GM12878 (cell line): ENCODE data around the gene NOXA1. TPM values are rescaled to one million over a fixed set of nuclear protein-coding genes. Genes with fewer than 3 reads are reported as not detected.

ENCODE experiments used
- ATAC-seq: fragments of 200-7000 bp; cut with Tn5 transposase; 3 replicates; pipeline ENCODE4 v1.9.1; 2020; ENCODE audit warnings: mild to moderate bottlenecking, moderate library complexity
- BruUV-seq: library from RNA; stranded (reverse); fragments of 400-500 nt; replicated peaks from 2 replicates; lab custom pipeline; 2021; lab: Mats Ljungman, UMichigan
- CTCF ChIA-PET: fragments of 300-600 bp; sonication (Branson Sonifier 250); formaldehyde crosslinking; extraction: SDS; loops from one replicate; lab custom pipeline; 2021; ENCODE audit warnings: inconsistent platforms; lab: Yijun Ruan, JAX
- POLR2A ChIA-PET: fragments of 350-600 bp; formaldehyde crosslinking; extraction: SDS; loops from one replicate; lab custom pipeline; 2021; ENCODE audit warnings: inconsistent platforms; lab: Charles Lee
- RAD21 ChIA-PET: fragments of 300-600 bp; sonication (Branson Sonifier 250); formaldehyde crosslinking; loops from one replicate; lab custom pipeline; 2023; ENCODE audit warnings: antibody characterized with exemption; ENCODE audit not compliant: unreplicated experiment; lab: Charles Lee
- SMC1A ChIA-PET: fragments of 300-600 bp; sonication (Branson Sonifier 250); formaldehyde crosslinking; loops from one replicate; lab custom pipeline; 2023; ENCODE audit not compliant: unreplicated experiment, uncharacterized antibody; lab: Charles Lee
- DNase-seq: peaks from one replicate; pipeline ENCODE4 v3.0.0-alpha.2; 2011; ENCODE audit warnings: low read depth, low spot score
- FAIRE-seq: peaks from 3 replicates; lab custom pipeline; 2011; peaks lifted over from hg19 to GRCh38; lab: Jason Lieb, UNC
- H2AFZ ChIP-seq: 2 replicates; pipeline ENCODE4 v1.6.0; 2011; ENCODE audit warnings: low read depth, low read length, control low read depth; ENCODE audit not compliant: control insufficient read depth
- H3K27ac ChIP-seq: 2 replicates; pipeline ENCODE4 v1.5.1; 2011; ENCODE audit warnings: control low read depth; ENCODE audit not compliant: control insufficient read depth, insufficient read depth
- H3K27me3 ChIP-seq, 2 experiments: replicated peaks in 1 of 2; 2 replicates each; pipeline versions ENCODE4 v1.6.0 to v1.6.1; 2011; ENCODE audit warnings: low read length in 1 of 2; ENCODE audit not compliant: control insufficient read depth in 2 of 2, insufficient read depth in 2 of 2
- H3K36me3 ChIP-seq, 2 experiments: 2 replicates each; pipeline ENCODE4 v1.5.1; 2011; ENCODE audit warnings: low read length in 1 of 2; ENCODE audit not compliant: control insufficient read depth in 2 of 2, insufficient read depth in 2 of 2
- H3K4me1 ChIP-seq: 2 replicates; pipeline ENCODE4 v1.6.1; 2011; ENCODE audit warnings: mild to moderate bottlenecking, low read length, moderate library complexity, mixed read lengths; ENCODE audit not compliant: control insufficient read depth, insufficient read depth
- H3K4me2 ChIP-seq: 2 replicates; pipeline ENCODE4 v1.6.0; 2011; ENCODE audit warnings: control low read depth; ENCODE audit not compliant: control insufficient read depth, insufficient read depth
- H3K4me3 ChIP-seq: fragments of 200-600 bp; sonication (generic); 2 replicates; pipeline ENCODE4 v1.5.1; 2016
- H3K79me2 ChIP-seq: 2 replicates; pipeline ENCODE4 v1.6.0; 2011; ENCODE audit warnings: low read length; ENCODE audit not compliant: control insufficient read depth, insufficient read depth
- H3K9ac ChIP-seq: 2 replicates; pipeline ENCODE4 v1.8.0; 2011; ENCODE audit warnings: low read length, control low read depth, mixed read lengths; ENCODE audit not compliant: control insufficient read depth, insufficient read depth
- H3K9me3 ChIP-seq: replicated peaks from 3 replicates; pipeline ENCODE4 v1.5.1; 2011; ENCODE audit warnings: mild to moderate bottlenecking, low read length; ENCODE audit not compliant: control insufficient read depth, insufficient read depth
- H4K20me1 ChIP-seq: 2 replicates; pipeline ENCODE4 v1.6.0; 2011; ENCODE audit not compliant: control insufficient read depth, insufficient read depth
- CREM ChIP-seq: IDR thresholded peaks from 2 replicates; pipeline ENCODE4 v1.6.1; 2014; ENCODE audit warnings: antibody characterized with exemption, low read depth
- FOXK2 ChIP-seq: fragments of 450-650 bp; IDR thresholded peaks from 2 replicates; pipeline ENCODE4 v1.6.1; 2017; ENCODE audit warnings: mild to moderate bottlenecking, moderate library complexity
- GATAD2B ChIP-seq: fragments of 450-650 bp; conservative IDR thresholded peaks from 2 replicates; pipeline ENCODE4 v1.6.1; 2017; ENCODE audit warnings: low read depth, mild to moderate bottlenecking, moderate library complexity
- NR2F1 ChIP-seq: fragments of 450-650 bp; conservative IDR thresholded peaks from 2 replicates; pipeline ENCODE4 v1.6.1; 2017; ENCODE audit warnings: mild to moderate bottlenecking
- SKIL ChIP-seq: fragments of 450-650 bp; IDR thresholded peaks from 2 replicates; pipeline ENCODE4 v1.6.1; 2017; ENCODE audit warnings: mild to moderate bottlenecking, low read depth, inconsistent platforms; ENCODE audit not compliant: poor library complexity, severe bottlenecking
- ZBTB11 ChIP-seq: fragments of 450-650 bp; formaldehyde crosslinking; IDR thresholded peaks from 2 replicates; pipeline ENCODE4 v1.5.0; 2022; ENCODE audit warnings: mild to moderate bottlenecking, missing genetic modification characterization
- ZZZ3 ChIP-seq: IDR thresholded peaks from 2 replicates; pipeline ENCODE4 v1.6.1; 2011; ENCODE audit warnings: low read depth; ENCODE audit not compliant: control insufficient read depth, insufficient read length
- WGBS: methylation state at CpG from one replicate; pipeline ENCODE4 v1.1.6; 2016; ENCODE audit warnings: low lambda C conversion rate; ENCODE audit not compliant: insufficient replicate concordance, insufficient coverage; ENCODE audit errors: missing lambda C conversion rate; 5-methylcytosine and 5-hydroxymethylcytosine counted together
- in situ Hi-C: fragments of 300-500 bp; cut with MboI; formaldehyde crosslinking; loops from 9 replicates; pipeline ENCODE4 v1.14.3; 2018; ENCODE audit warnings: mixed read lengths
- intact Hi-C: fragments of 100-400 bp; cut with micrococcal nuclease; formaldehyde crosslinking; loops from one replicate; pipeline ENCODE4 v1.14.2; 2022; ENCODE audit not compliant: unreplicated experiment
- polyA plus RNA-seq, 11 experiments: library from polyadenylated mRNA; depleted of rRNA in 4 of 11; unstranded in 6 of 11; stranded (reverse) in 5 of 11; fragments of >200 nt; fragmentation: Nextera tagmentation in 4 of 11; fragmentation: Illumina TruSeq in 1 of 11; extraction: Ambion mirVana in 4 of 11; extraction: Trizol in 1 of 11; gene quantifications; 1 replicate in 1 of 11; 2 replicates in 10 of 11; pipeline versions ENCODE4 v1.2.1 to v1.2.3, GENCODE V29; 2011 to 2016; ENCODE audit warnings: inconsistent platforms in 2 of 11, missing spikeins in 2 of 11, low read depth in 1 of 11
- total RNA-seq, 4 experiments: library from RNA; depleted of rRNA in 3 of 4; stranded (reverse); fragments of >200 nt in 3 of 4; fragmentation: Illumina TruSeq in 1 of 4; extraction: Trizol in 1 of 4; gene quantifications; 2 replicates each; pipeline versions ENCODE4 v1.2.1 to v1.2.3, GENCODE V29; 2013 to 2021

The NOXA1 gene
- total and polyA plus RNA-seq, 10 of the 15 experiments (the other 5 are each of a cell fraction or from before 2014, with no cell fraction given) = 0.08 to 0.20 TPM; not detected in 8

- Histone ChIP-seq H4K20me1 (no peaks in the 10 kb centered on the region), H3K9ac (no peak overlapping the region), H3K4me2 (no peak overlapping the region), H3K36me3 (no peaks in the 10 kb centered on the region), H3K9me3 (no peaks in the 10 kb centered on the region), H3K27ac (no peak overlapping the region), H3K79me2 (no peaks in the 10 kb centered on the region), H2AFZ (no peak overlapping the region), H3K4me1 (peaks cover 6% of the 10 kb centered on the region; the same call in 1 of the 2 replicates), H3K27me3 (no peaks in the 10 kb centered on the region; a peak in 2 of 4 replicates), H3K4me3 (no peak overlapping the region)
- ATAC-seq = no peak
- SMC1A ChIA-PET = no interaction called here
- POLR2A ChIA-PET = no interaction called here
- WGBS = 26% methylated on average over 5 of the region's 6 CpGs
- TF ChIP-seq GATAD2B = no peak
- TF ChIP-seq ZBTB11 (CRISPR knock-in tag) = no peak
- no peak for TF ChIP-seq FOXK2
- TF ChIP-seq SKIL = no peak
- no peak for TF ChIP-seq NR2F1
- TF ChIP-seq CREM = no peak
- no peak for TF ChIP-seq ZZZ3
- BruUV-seq = no TSS peak
- no peak for DNase-seq
- in situ Hi-C loops = no loop called here
- CTCF ChIA-PET = interaction anchor here (1.3 kb wide), 1 partner anchor 16 kb away, joined by 5 read pairs; no protein-coding TSS in a partner anchor
- FAIRE-seq = no peak
- RAD21 ChIA-PET = no interaction called here
- intact Hi-C loops = loop anchor here (10.0 kb wide), 1 partner anchor 107 kb away; no protein-coding TSS in a partner anchor
These were observed 5.1 kb downstream of the NOXA1 start for GRCh38 chr9:137428311-137428630.
